Smooth muscle cell (in vitro differentiated cells): ENCODE data around the gene DNMT3A. TPM values are rescaled to one million over a fixed set of nuclear protein-coding genes. Genes with fewer than 3 reads are reported as not detected.

Source experiments
- DNase-seq: peaks from one replicate; lab custom pipeline; 2025; ENCODE audit not compliant: unreplicated experiment; lab: John Stamatoyannopoulos, UW
- H2AFZ ChIP-seq: fragments of 200-600 bp; sonication (generic); 2 replicates; pipeline ENCODE4 v1.6.0; 2016; ENCODE audit warnings: antibody characterized with exemption, low read depth, mild to moderate bottlenecking
- H3F3A ChIP-seq: fragments of 200-600 bp; sonication (generic); 2 replicates; pipeline ENCODE4 v1.6.0; 2017; ENCODE audit warnings: antibody characterized with exemption, low read depth
- H3K27ac ChIP-seq: fragments of 200-600 bp; sonication (generic); 2 replicates; pipeline ENCODE4 v1.5.1; 2016; ENCODE audit warnings: low read depth, mild to moderate bottlenecking
- H3K27me3 ChIP-seq: fragments of 200-600 bp; sonication (generic); 2 replicates; pipeline ENCODE4 v1.6.1; 2016; ENCODE audit warnings: low read depth, mild to moderate bottlenecking
- H3K36me3 ChIP-seq: fragments of 200-600 bp; sonication (generic); 2 replicates; pipeline ENCODE4 v1.5.1; 2016; ENCODE audit warnings: low read depth
- H3K4me1 ChIP-seq: fragments of 200-600 bp; sonication (generic); 2 replicates; pipeline ENCODE4 v1.5.1; 2016; ENCODE audit warnings: low read depth
- H3K4me2 ChIP-seq: fragments of 200-600 bp; sonication (generic); 2 replicates; pipeline ENCODE4 v1.6.0; 2016; ENCODE audit warnings: mild to moderate bottlenecking
- H3K4me3 ChIP-seq: fragments of 200-600 bp; sonication (generic); 2 replicates; pipeline ENCODE4 v1.5.1; 2016; ENCODE audit warnings: mild to moderate bottlenecking
- H3K79me2 ChIP-seq: fragments of 200-600 bp; sonication (generic); 2 replicates; pipeline ENCODE4 v1.6.0; 2016; ENCODE audit warnings: low read depth, mild to moderate bottlenecking
- H3K9ac ChIP-seq: fragments of 200-600 bp; sonication (generic); 2 replicates; pipeline ENCODE4 v1.6.0; 2016; ENCODE audit warnings: low read depth
- H3K9me3 ChIP-seq: fragments of 200-600 bp; sonication (generic); replicated peaks from 2 replicates; pipeline ENCODE4 v1.5.1; 2016; ENCODE audit warnings: low read depth
- H4K20me1 ChIP-seq: fragments of 200-600 bp; sonication (generic); 2 replicates; pipeline ENCODE4 v1.6.0; 2016; ENCODE audit warnings: low read depth
- CTCF ChIP-seq: fragments of 200-600 bp; sonication (generic); IDR thresholded peaks from 2 replicates; pipeline ENCODE4 v1.5.1; 2017; ENCODE audit warnings: borderline replicate concordance, mild to moderate bottlenecking, antibody characterized with exemption; ENCODE audit not compliant: insufficient read depth, poor library complexity, severe bottlenecking
- WGBS: methylation state at CpG from one replicate; pipeline ENCODE4 v1.1.7; 2016; ENCODE audit warnings: low lambda C conversion rate; 5-methylcytosine and 5-hydroxymethylcytosine counted together
- polyA plus RNA-seq: library from polyadenylated mRNA; unstranded; fragments of >200 nt; fragmentation: Nextera tagmentation; extraction: Ambion mirVana; gene quantifications from 2 replicates; pipeline ENCODE4 v1.2.1, GENCODE V29; 2016
- total RNA-seq: library from RNA; depleted of rRNA; stranded (reverse); fragments of >200 nt; gene quantifications from 2 replicates; pipeline ENCODE4 v1.2.3, GENCODE V29; 2014

DNMT3A gene
- total and polyA plus RNA-seq, 2 experiments from 2014 or later, result 16.4 to 19.9 TPM

GRCh38 chr2:25343187-25343825 lies 1.6 kb upstream of the DNMT3A start:
- whole genome bisulfite sequencing, result 90% methylated on average over 21 of the region's 21 CpGs
- Histone ChIP-seq H2AFZ (no peak overlapping the region), H3K4me3 (no peak overlapping the region), H3F3A (no peaks in the 10 kb centered on the region), H3K27ac (no peak overlapping the region), H3K4me1 (no peaks in the 10 kb centered on the region), H3K9ac (no peak overlapping the region), H4K20me1 (peaks cover 22% of the 10 kb centered on the region), H3K36me3 (no peaks in the 10 kb centered on the region), H3K9me3 (no peaks in the 10 kb centered on the region), H3K4me2 (no peak overlapping the region), H3K79me2 (peaks cover 7% of the 10 kb centered on the region), H3K27me3 (no peaks in the 10 kb centered on the region)
- no peak for TF ChIP-seq CTCF
- no peak for DNase-seq

- TF ChIP-seq CTCF, result peak; percentile 89
- H3K4me2 ChIP-seq, result peak overlapping the region; percentile 88
These were observed 854 bp upstream of the DNMT3A start for GRCh38 chr2:25342372-25343186.

GRCh38 chr2:25341011-25341727 lies 556 bp downstream of the DNMT3A start:
- Histone ChIP-seq H3K9me3 (no peaks in the 10 kb centered on the region), H3K27me3 (no peaks in the 10 kb centered on the region), H3K27ac (no peak overlapping the region), H3K79me2 (peaks cover 26% of the 10 kb centered on the region), H3K4me3 (peak overlapping the region; percentile 51), H3K4me2 (peak overlapping the region; percentile 86), H3F3A (no peaks in the 10 kb centered on the region), H4K20me1 (peaks cover 43% of the 10 kb centered on the region), H3K36me3 (no peaks in the 10 kb centered on the region), H3K9ac (no peak overlapping the region), H3K4me1 (no peaks in the 10 kb centered on the region), H2AFZ (no peak overlapping the region)
- DNase-seq, result no peak
- 0% methylated on average over 9 of the region's 104 CpGs for WGBS
- no peak for TF ChIP-seq CTCF

More at GRCh38 chr2:25342372-25343186, 854 bp upstream of the DNMT3A start:
- peak; percentile 71 for DNase-seq
- H2AFZ ChIP-seq, result no peak overlapping the region
- no peaks in the 10 kb centered on the region for H3K4me1 ChIP-seq
- peaks cover 29% of the 10 kb centered on the region for H4K20me1 ChIP-seq
- no peaks in the 10 kb centered on the region for H3K27me3 ChIP-seq
- H3K4me3 ChIP-seq, result peak overlapping the region; percentile 73
- H3K79me2 ChIP-seq, result peaks cover 12% of the 10 kb centered on the region
- no peaks in the 10 kb centered on the region for H3K36me3 ChIP-seq
- H3F3A ChIP-seq, result no peaks in the 10 kb centered on the region
- no peak overlapping the region for H3K27ac ChIP-seq
- no peak overlapping the region for H3K9ac ChIP-seq
- 21% methylated on average over 40 of the region's 45 CpGs for WGBS
- no peaks in the 10 kb centered on the region for H3K9me3 ChIP-seq
